NB4 (cell line): ENCODE data around the gene DNASE1L3.

Experiments
- CTCF ChIP-seq: IDR thresholded peaks from one replicate; pipeline ENCODE4 v1.5.1; 2012; ENCODE audit warnings: low read depth, low read length
- MAX ChIP-seq: IDR thresholded peaks from 2 replicates; pipeline ENCODE4 v1.6.1; 2011; ENCODE audit warnings: low read depth, low read length
- MYC ChIP-seq: IDR thresholded peaks from 2 replicates; pipeline ENCODE4 v1.6.1; 2011; ENCODE audit warnings: low read depth, low read length
- POLR2A ChIP-seq: IDR thresholded peaks from 2 replicates; pipeline ENCODE4 v1.6.1; 2011; ENCODE audit warnings: mild to moderate bottlenecking; ENCODE audit not compliant: insufficient read length; ENCODE audit errors: extremely low read depth

GRCh38 chr3:58218904-58219303, 8.1 kb upstream of the DNASE1L3 start:
- TF ChIP-seq CTCF (no peak), MAX (no peak), POLR2A (no peak), MYC (no peak)
